Measurements from ENCODE around the gene PSMB10. TPM values are rescaled to one million over a fixed set of nuclear protein-coding genes. Genes with fewer than 3 reads are reported as not detected.
"Not testable (repeated sequence)": the region's sequence is repeated elsewhere in the genome, so short reads cannot be mapped to it uniquely, and the experiment has no call there.

PSMB10 gene
- total RNA-seq, 6 donors from 2014 or later: 48.2 to 106 (median 60.6) TPM

GRCh38 chr16:67942200-67942509 is 5.5 kb upstream of the PSMB10 start:
- peaks cover 13 to 82% (median 66%) of the 10 kb centered on the region in 4 donors for H3K36me3 ChIP-seq
- DNase-seq (no peak), ATAC-seq (ENCODE audit: low FRiP score in 2 of 2) (peak in 1 of 2 donors; percentile 46)
- peaks cover 4 to 33% (median 11%) of the 10 kb centered on the region in 4 donors for H3K4me1 ChIP-seq
- H3K27ac ChIP-seq: peak overlapping the region in 2 of 4 donors; percentile 2 to 68
- 82% methylated on average over 6 of the region's 6 CpGs; no CpG with 5 or more reads in 1 of the 2 donors for WGBS, 2 donors
- no peak overlapping the region for H3K4me3 ChIP-seq
- no peaks in the 10 kb centered on the region for H3K27me3 ChIP-seq
- H3K9me3 ChIP-seq: no peaks in the 10 kb centered on the region
- peak; percentile 47 to 68 (median 58) for TF ChIP-seq CTCF (IDR thresholded peaks at IDR 0.05)
- no peak for TF ChIP-seq POLR2AphosphoS5 (IDR thresholded peaks at IDR 0.05)

GRCh38 chr16:67941469-67942199 is 5.0 kb upstream of the PSMB10 start:
- H3K27me3 ChIP-seq: no peaks in the 10 kb centered on the region
- H3K27ac ChIP-seq: peak overlapping the region; percentile 2 to 68 (median 25)
- DNase-seq: no peak
- TF ChIP-seq POLR2AphosphoS5 (IDR thresholded peaks at IDR 0.05) (no peak), CTCF (IDR thresholded peaks at IDR 0.05) (no peak), POLR2A (IDR thresholded peaks at IDR 0.05) (no peak), EP300 (IDR thresholded peaks at IDR 0.05) (no peak)
- peaks cover 9 to 37% (median 15%) of the 10 kb centered on the region in 4 donors for H3K4me1 ChIP-seq
- 79 to 86% methylated on average over 9 of the region's 9 CpGs for WGBS, 2 donors
- no peak for ATAC-seq (ENCODE audit: low FRiP score in 2 of 2)
- peaks cover 13 to 77% (median 61%) of the 10 kb centered on the region in 4 donors for H3K36me3 ChIP-seq
- no peak overlapping the region for H3K4me3 ChIP-seq
- H3K9me3 ChIP-seq: no peaks in the 10 kb centered on the region

GRCh38 chr16:67940446-67941089 is 3.9 kb upstream of the PSMB10 start:
- peak overlapping the region in 1 of 4 donors; percentile 21 for H3K27ac ChIP-seq
- no peak for ATAC-seq (ENCODE audit: low FRiP score in 2 of 2)

GRCh38 chr16:67939507-67940445 is 3.1 kb upstream of the PSMB10 start:
- ATAC-seq (ENCODE audit: low FRiP score in 2 of 2): no peak
- no peaks in the 10 kb centered on the region for H3K27me3 ChIP-seq
- peak overlapping the region in 2 of 4 donors; percentile 21 to 54 for H3K27ac ChIP-seq
- peaks cover 0 to 58% (median 47%) of the 10 kb centered on the region in 4 donors for H3K36me3 ChIP-seq
- no peaks in the 10 kb centered on the region for H3K9me3 ChIP-seq
- 63 to 85% methylated on average over 8 to 26 of the region's 33 CpGs for WGBS, 2 donors
- peaks cover 16 to 44% (median 22%) of the 10 kb centered on the region in 4 donors for H3K4me1 ChIP-seq
- H3K4me3 ChIP-seq: no peak overlapping the region
- no peak for TF ChIP-seq POLR2A (IDR thresholded peaks at IDR 0.05)
- TF ChIP-seq POLR2AphosphoS5 (IDR thresholded peaks at IDR 0.05): no peak
- no peak for TF ChIP-seq EP300 (IDR thresholded peaks at IDR 0.05)
- no peak for TF ChIP-seq CTCF (IDR thresholded peaks at IDR 0.05)
- DNase-seq: no peak

More at GRCh38 chr16:67940446-67941089, 3.9 kb upstream of the PSMB10 start:
- no peak for TF ChIP-seq POLR2AphosphoS5 (IDR thresholded peaks at IDR 0.05)
- no peak for TF ChIP-seq POLR2A (IDR thresholded peaks at IDR 0.05)
- TF ChIP-seq CTCF (IDR thresholded peaks at IDR 0.05): no peak
- TF ChIP-seq EP300 (IDR thresholded peaks at IDR 0.05): no peak
- Histone ChIP-seq H3K4me3 (no peak overlapping the region), H3K36me3 (peaks cover 6 to 66% (median 50%) of the 10 kb centered on the region in 4 donors), H3K9me3 (no peaks in the 10 kb centered on the region), H3K4me1 (peaks cover 9 to 37% (median 15%) of the 10 kb centered on the region in 4 donors), H3K27me3 (no peaks in the 10 kb centered on the region)
- DNase-seq: no peak
- 92 to 93% methylated on average over 5 of the region's 5 CpGs for WGBS, 2 donors

GRCh38 chr16:67937713-67938112 is 1.1 kb upstream of the PSMB10 start:
- H3K27ac ChIP-seq: peak overlapping the region in 2 of 4 donors; percentile 92 to 97
- H3K4me3 ChIP-seq; H3K9me3 ChIP-seq; ATAC-seq (ENCODE audit: low FRiP score in 2 of 2); H3K27me3 ChIP-seq; DNase-seq: not testable (repeated sequence)
- H3K4me1 ChIP-seq: peaks cover 17 to 40% (median 20%) of the 10 kb centered on the region in 4 donors
- peaks cover 0 to 50% (median 41%) of the 10 kb centered on the region in 4 donors for H3K36me3 ChIP-seq
- WGBS, 2 donors: 97 to 98% methylated on average over 5 of the region's 5 CpGs

Data from upper lobe of left lung (tissue), 6 donors.